Mesothelial cell of epicardium (in vitro differentiated cells): ENCODE measurements around the gene ATG14. TPM values are rescaled to one million over a fixed set of nuclear protein-coding genes. Genes with fewer than 3 reads are reported as not detected.

Experiments
- DNase-seq, 2 experiments: peaks; one replicate each; pipeline ENCODE4 v3.0.0; 2021; ENCODE audit warnings: low spot score in 2 of 2; ENCODE audit not compliant: unreplicated experiment in 2 of 2
- H3K27ac Mint-ChIP-seq: 2 replicates; pipeline ENCODE4 v1.8.0; 2021; ENCODE audit warnings: mixed read lengths
- H3K27me3 Mint-ChIP-seq: 2 replicates; pipeline ENCODE4 v1.8.0; 2021; ENCODE audit warnings: low read depth, mixed read lengths
- H3K36me3 Mint-ChIP-seq: 2 replicates; pipeline ENCODE4 v1.8.0; 2021; ENCODE audit warnings: mixed read lengths
- H3K4me1 Mint-ChIP-seq: 2 replicates; pipeline ENCODE4 v1.8.0; 2021; ENCODE audit warnings: mixed read lengths
- H3K4me3 Mint-ChIP-seq: 2 replicates; pipeline ENCODE4 v1.8.0; 2021; ENCODE audit warnings: mild to moderate bottlenecking, moderate library complexity, mixed read lengths
- H3K9me3 Mint-ChIP-seq: 2 replicates; pipeline ENCODE4 v1.8.0; 2021; ENCODE audit warnings: mixed read lengths
- CTCF ChIP-seq: fragments of 200-600 bp; sonication (generic); IDR thresholded peaks from one replicate; pipeline ENCODE4 v1.5.0; 2021; ENCODE audit warnings: antibody characterized with exemption; ENCODE audit not compliant: unreplicated experiment
- total RNA-seq: library from RNA; stranded (reverse); gene quantifications from 3 replicates; pipeline ENCODE4 v1.2.1, GENCODE V29; 2021

Gene ATG14
- total RNA-seq, 1 donor from 2014 or later: 17.0 TPM

GRCh38 chr14:55381040-55381439 is 30.6 kb downstream of the ATG14 start:
- TF ChIP-seq CTCF: no peak
- no peak overlapping the region for H3K4me3 Mint-ChIP-seq
- no peaks in the 10 kb centered on the region for H3K4me1 Mint-ChIP-seq
- no peak for DNase-seq
- peaks cover 34% of the 10 kb centered on the region for H3K36me3 Mint-ChIP-seq
- no peaks in the 10 kb centered on the region for H3K9me3 Mint-ChIP-seq
- no peak overlapping the region for H3K27ac Mint-ChIP-seq
- no peaks in the 10 kb centered on the region for H3K27me3 Mint-ChIP-seq

- H3K36me3 Mint-ChIP-seq: peaks cover 40% of the 10 kb centered on the region
Observed at GRCh38 chr14:55377236-55377635, 34.4 kb downstream of the ATG14 start.

GRCh38 chr14:55374771-55375170 is 36.9 kb downstream of the ATG14 start:
- Mint-ChIP-seq H3K36me3 (peaks cover 32% of the 10 kb centered on the region), H3K9me3 (no peaks in the 10 kb centered on the region), H3K27me3 (no peaks in the 10 kb centered on the region), H3K4me1 (no peaks in the 10 kb centered on the region), H3K27ac (no peak overlapping the region), H3K4me3 (no peak overlapping the region)
- no peak for DNase-seq
- no peak for TF ChIP-seq CTCF

More at GRCh38 chr14:55377236-55377635, 34.4 kb downstream of the ATG14 start:
- Mint-ChIP-seq H3K27ac (no peak overlapping the region), H3K27me3 (no peaks in the 10 kb centered on the region), H3K4me3 (no peak overlapping the region), H3K9me3 (no peaks in the 10 kb centered on the region), H3K4me1 (no peaks in the 10 kb centered on the region)
- TF ChIP-seq CTCF: no peak
- DNase-seq: no peak

- Mint-ChIP-seq H3K9me3 (no peaks in the 10 kb centered on the region), H3K4me1 (no peaks in the 10 kb centered on the region), H3K27ac (no peak overlapping the region), H3K36me3 (peaks cover 37% of the 10 kb centered on the region), H3K27me3 (no peaks in the 10 kb centered on the region), H3K4me3 (no peak overlapping the region)
- no peak for TF ChIP-seq CTCF
- DNase-seq: no peak
Observed at GRCh38 chr14:55373784-55374705, 37.6 kb downstream of the ATG14 start.

- H3K4me3 Mint-ChIP-seq: no peak overlapping the region
- no peak for TF ChIP-seq CTCF
- no peaks in the 10 kb centered on the region for H3K4me1 Mint-ChIP-seq
- no peaks in the 10 kb centered on the region for H3K27me3 Mint-ChIP-seq
- DNase-seq: no peak
- H3K27ac Mint-ChIP-seq: no peak overlapping the region
- H3K36me3 Mint-ChIP-seq: peaks cover 46% of the 10 kb centered on the region
- no peaks in the 10 kb centered on the region for H3K9me3 Mint-ChIP-seq
Observed at GRCh38 chr14:55372825-55373224, 38.8 kb downstream of the ATG14 start.
